Peyer's patch (tissue), 4 donors: ENCODE results near the gene KCNN3. TPM values are rescaled to one million over a fixed set of nuclear protein-coding genes. Genes with fewer than 3 reads are reported as not detected.

Experiments used
- DNase-seq, 3 donors: peaks; one replicate each; pipeline ENCODE4 v3.0.0-alpha.2; 2017 to 2019
- H3K27ac ChIP-seq, 4 donors: fragments of 200-600 bp; sonication (generic); one replicate each; pipeline ENCODE4 v1.5.1; 2016 to 2019
- H3K27me3 ChIP-seq, 2 donors: fragments of 200-600 bp; sonication (generic); one replicate each; pipeline ENCODE4 v1.5.1; 2019
- H3K36me3 ChIP-seq, 3 donors: fragments of 200-600 bp; sonication (generic); one replicate each; pipeline ENCODE4 v1.5.1; 2016 to 2019
- H3K4me1 ChIP-seq, 4 donors: fragments of 200-600 bp; sonication (generic); one replicate each; pipeline ENCODE4 v1.5.1; 2016 to 2019
- H3K4me3 ChIP-seq, 4 donors: fragments of 200-600 bp; sonication (generic); 1 replicate in 3 of 4; 2 replicates in 1 of 4; pipeline ENCODE4 v1.5.1; 2016 to 2019; ENCODE audit warnings: mild to moderate bottlenecking in 1 of 4
- H3K9me3 ChIP-seq, 4 donors: fragments of 200-600 bp; sonication (generic); one replicate each; pipeline ENCODE4 v1.5.1; 2016 to 2019; ENCODE audit warnings: mild to moderate bottlenecking in 1 of 4
- POLR2A ChIP-seq, 2 donors: fragments of 450-650 bp; IDR thresholded peaks; one replicate each; pipeline ENCODE4 v1.5.1; 2017; ENCODE audit warnings: antibody characterized with exemption in 2 of 2, mild to moderate bottlenecking in 2 of 2, moderate library complexity in 2 of 2
- total RNA-seq, 4 donors: library from RNA; depleted of rRNA; stranded (reverse); fragments of >200 nt; gene quantifications; one replicate each; pipeline ENCODE4 v1.1.0, GENCODE V29; 2016
- TF ChIP-seq, protein P1 (sequence below), 6 experiments: fragments of 450-650 bp in 4 of 6; fragments of 200-600 bp in 2 of 6; sonication (generic) in 1 of 6; IDR thresholded peaks; one replicate each; pipeline ENCODE4 v1.5.1; 2017 to 2019; ENCODE audit warnings: antibody characterized with exemption in 6 of 6, mild to moderate bottlenecking in 3 of 6, moderate library complexity in 1 of 6

KCNN3 gene
- total RNA-seq, 4 donors from 2014 or later, result 0.85 to 1.7 (median 1.2) TPM

DNA sequence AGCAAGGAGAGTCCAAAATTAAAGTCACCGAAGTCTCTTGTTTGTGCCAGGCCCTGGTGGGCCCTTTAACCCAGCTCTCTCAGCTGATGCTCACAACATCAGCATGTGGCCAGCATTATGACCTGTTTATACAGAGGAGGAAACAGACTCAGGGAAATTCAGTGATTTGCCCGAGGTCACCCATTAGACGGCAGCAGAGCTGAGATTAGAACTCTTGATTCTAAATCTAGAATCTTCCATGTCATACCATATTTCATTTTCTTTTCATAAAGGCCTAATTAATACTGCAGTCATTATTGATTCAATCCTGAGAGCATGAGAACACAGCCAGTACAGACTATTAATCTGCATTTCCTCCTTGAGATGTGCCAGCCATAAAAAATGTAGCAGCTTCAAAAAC lies 63.7 kb downstream of the KCNN3 start:
- no peaks in the 10 kb centered on the region for H3K9me3 ChIP-seq
- TF ChIP-seq POLR2A (IDR thresholded peaks at IDR 0.05), result no peak
- TF ChIP-seq, protein P1, sequence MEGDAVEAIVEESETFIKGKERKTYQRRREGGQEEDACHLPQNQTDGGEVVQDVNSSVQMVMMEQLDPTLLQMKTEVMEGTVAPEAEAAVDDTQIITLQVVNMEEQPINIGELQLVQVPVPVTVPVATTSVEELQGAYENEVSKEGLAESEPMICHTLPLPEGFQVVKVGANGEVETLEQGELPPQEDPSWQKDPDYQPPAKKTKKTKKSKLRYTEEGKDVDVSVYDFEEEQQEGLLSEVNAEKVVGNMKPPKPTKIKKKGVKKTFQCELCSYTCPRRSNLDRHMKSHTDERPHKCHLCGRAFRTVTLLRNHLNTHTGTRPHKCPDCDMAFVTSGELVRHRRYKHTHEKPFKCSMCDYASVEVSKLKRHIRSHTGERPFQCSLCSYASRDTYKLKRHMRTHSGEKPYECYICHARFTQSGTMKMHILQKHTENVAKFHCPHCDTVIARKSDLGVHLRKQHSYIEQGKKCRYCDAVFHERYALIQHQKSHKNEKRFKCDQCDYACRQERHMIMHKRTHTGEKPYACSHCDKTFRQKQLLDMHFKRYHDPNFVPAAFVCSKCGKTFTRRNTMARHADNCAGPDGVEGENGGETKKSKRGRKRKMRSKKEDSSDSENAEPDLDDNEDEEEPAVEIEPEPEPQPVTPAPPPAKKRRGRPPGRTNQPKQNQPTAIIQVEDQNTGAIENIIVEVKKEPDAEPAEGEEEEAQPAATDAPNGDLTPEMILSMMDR (IDR thresholded peaks at IDR 0.05), result no peak
- H3K4me3 ChIP-seq, result no peak overlapping the region
- no peak for DNase-seq
- peaks cover 0 to 5% (median 0%) of the 10 kb centered on the region in 4 donors for H3K4me1 ChIP-seq
- H3K27ac ChIP-seq, result no peak overlapping the region
- no peaks in the 10 kb centered on the region for H3K27me3 ChIP-seq
- no peaks in the 10 kb centered on the region for H3K36me3 ChIP-seq

GRCh38 chr1:154802982-154803920 lies 66.8 kb downstream of the KCNN3 start:
- Histone ChIP-seq H3K9me3 (no peaks in the 10 kb centered on the region), H3K27ac (no peak overlapping the region), H3K4me3 (no peak overlapping the region), H3K4me1 (peaks cover 0 to 5% (median 0%) of the 10 kb centered on the region in 4 donors), H3K27me3 (no peaks in the 10 kb centered on the region), H3K36me3 (no peaks in the 10 kb centered on the region)
- no peak for DNase-seq
- no peak for TF ChIP-seq POLR2A (IDR thresholded peaks at IDR 0.05)
- TF ChIP-seq, protein P1 (IDR thresholded peaks at IDR 0.05), result no peak

DNA sequence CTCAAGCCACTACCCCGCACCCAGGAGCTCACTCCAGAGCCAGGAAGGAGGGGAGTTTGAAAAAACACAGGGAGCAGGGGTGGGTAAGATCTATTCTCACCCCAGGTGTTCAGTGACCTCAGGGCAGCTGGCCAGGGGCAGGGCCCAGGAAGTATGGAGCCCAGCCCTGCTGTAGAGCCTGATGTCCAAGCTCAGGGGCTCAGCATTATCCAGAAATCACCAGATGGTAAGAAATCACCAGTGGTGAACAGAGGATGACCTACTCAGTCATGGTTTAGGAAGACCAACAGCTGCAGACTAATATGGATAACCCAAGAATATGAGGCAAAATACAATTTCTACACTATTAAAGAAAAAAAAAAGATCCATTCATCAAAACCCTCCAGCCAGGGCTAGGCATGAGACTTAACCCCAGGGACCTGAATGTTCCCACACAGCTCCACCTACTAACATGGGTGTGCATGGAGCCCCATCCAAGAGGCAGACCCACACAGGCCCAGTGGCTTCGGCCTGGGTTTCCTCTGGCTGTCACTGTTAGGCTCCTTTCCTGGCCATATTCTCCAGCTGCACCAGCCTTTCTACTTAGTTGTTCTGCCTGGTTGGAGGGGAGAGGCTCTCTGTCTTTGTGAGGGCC lies 67.6 kb downstream of the KCNN3 start:
- Histone ChIP-seq H3K36me3 (no peaks in the 10 kb centered on the region), H3K4me1 (peaks cover 0 to 3% (median 0%) of the 10 kb centered on the region in 4 donors), H3K27me3 (no peaks in the 10 kb centered on the region), H3K9me3 (no peaks in the 10 kb centered on the region), H3K4me3 (no peak overlapping the region), H3K27ac (no peak overlapping the region)
- TF ChIP-seq POLR2A (IDR thresholded peaks at IDR 0.05), result no peak
- TF ChIP-seq, protein P1 (IDR thresholded peaks at IDR 0.05), result no peak
- DNase-seq, result no peak

DNA sequence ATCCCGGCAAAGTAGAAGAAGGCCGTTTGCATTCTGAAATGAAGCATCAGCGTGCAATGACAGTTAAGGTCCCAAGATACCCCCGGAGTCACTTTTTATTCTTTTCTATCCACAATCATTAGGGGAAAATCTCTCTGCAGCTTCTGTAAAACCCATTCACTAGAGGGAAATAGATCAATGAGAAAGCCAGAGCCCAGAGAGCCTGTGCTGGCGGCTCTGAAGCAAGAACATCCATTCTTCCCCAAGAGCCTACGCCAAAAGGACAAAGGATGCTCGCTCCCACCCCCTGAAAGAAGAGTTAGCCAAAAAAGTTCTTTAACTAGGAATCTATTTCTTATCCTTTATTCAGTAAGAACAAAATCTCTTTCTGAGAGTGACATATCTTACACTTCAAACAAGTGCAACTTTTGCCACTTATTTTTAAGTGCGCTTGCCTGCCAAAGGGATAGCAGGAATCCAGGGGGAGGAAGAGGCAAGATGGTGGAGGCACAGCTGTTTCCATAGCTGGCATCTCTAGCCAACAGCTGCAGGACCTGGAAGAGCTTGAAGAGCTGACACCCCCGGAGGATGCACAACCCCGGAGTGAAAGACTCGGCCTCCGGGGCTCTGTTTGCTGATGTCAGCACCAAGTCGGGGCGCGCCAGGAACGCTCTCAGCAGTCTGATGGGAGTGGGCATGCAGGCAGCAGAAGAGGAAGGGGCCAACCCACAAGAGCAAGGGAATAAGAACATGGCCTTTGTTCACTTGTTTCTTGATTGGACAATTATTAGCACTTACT lies 68.7 kb downstream of the KCNN3 start:
- Histone ChIP-seq H3K36me3 (no peaks in the 10 kb centered on the region), H3K9me3 (no peaks in the 10 kb centered on the region), H3K4me3 (no peak overlapping the region), H3K27ac (no peak overlapping the region), H3K4me1 (no peaks in the 10 kb centered on the region), H3K27me3 (no peaks in the 10 kb centered on the region)
- DNase-seq, result no peak
- no peak for TF ChIP-seq POLR2A (IDR thresholded peaks at IDR 0.05)
- TF ChIP-seq, protein P1 (IDR thresholded peaks at IDR 0.05), result no peak

GRCh38 chr1:154799188-154799587 lies 70.9 kb downstream of the KCNN3 start:
- no peaks in the 10 kb centered on the region for H3K9me3 ChIP-seq
- TF ChIP-seq POLR2A (IDR thresholded peaks at IDR 0.05), result no peak
- TF ChIP-seq, protein P1 (IDR thresholded peaks at IDR 0.05), result no peak

More at GRCh38 chr1:154799188-154799587, 70.9 kb downstream of the KCNN3 start:
- Histone ChIP-seq H3K4me3 (no peak overlapping the region), H3K27me3 (no peaks in the 10 kb centered on the region), H3K4me1 (no peaks in the 10 kb centered on the region), H3K36me3 (no peaks in the 10 kb centered on the region), H3K27ac (no peak overlapping the region)
- DNase-seq, result no peak
